Activated effector memory CD4-positive, alpha-beta T cell treated with anti-CD3 and anti-CD28 coated beads, Interleukin-2, amount 50 U/mL, for 16 hours (primary cell): ENCODE data around the gene PBX4.

Experiments used
- DNase-seq: peaks from one replicate; pipeline ENCODE4 v3.0.0-alpha.2; 2020

Gene PBX4

GRCh38 chr19:19618219-19619051 lies at the start of gene PBX4:
Gene PBX4 (minus strand): TSS chr19:19618687. CDS start chr19:19618629, 58 bp downstream.
- peak; percentile 100 for DNase-seq

GRCh38 chr19:19665420-19665948 lies 47.0 kb upstream of the PBX4 start:
- DNase-seq, result peak; percentile 56

- peak; percentile 98 for DNase-seq
Measured at GRCh38 chr19:19663256-19664120, 45.0 kb upstream of the PBX4 start, which contains the start of gene ATP13A1. Gene ATP13A1 (minus strand): TSS chr19:19663676. CDS start chr19:19663666, 10 bp downstream.

GRCh38 chr19:19662871-19663255 lies 44.4 kb upstream of the PBX4 start:
- no peak for DNase-seq

- DNase-seq, result no peak
Measured at GRCh38 chr19:19662344-19662743, 43.9 kb upstream of the PBX4 start.

- peak; percentile 80 for DNase-seq
Measured at GRCh38 chr19:19661675-19662251, 43.3 kb upstream of the PBX4 start.

- DNase-seq, result no peak
Measured at GRCh38 chr19:19661141-19661674, 42.7 kb upstream of the PBX4 start.

- no peak for DNase-seq
Measured at GRCh38 chr19:19659646-19660245, 41.3 kb upstream of the PBX4 start.

- no peak for DNase-seq
Measured at GRCh38 chr19:19657397-19657783, 38.9 kb upstream of the PBX4 start.

GRCh38 chr19:19656451-19657396 lies 38.2 kb upstream of the PBX4 start:
- no peak for DNase-seq

GRCh38 chr19:19655641-19656343 lies 37.3 kb upstream of the PBX4 start:
- no peak for DNase-seq

GRCh38 chr19:19655051-19655594 lies 36.6 kb upstream of the PBX4 start:
- no peak for DNase-seq

- no peak for DNase-seq
Measured at GRCh38 chr19:19654441-19654840, 36.0 kb upstream of the PBX4 start.

GRCh38 chr19:19653597-19654147 lies 35.2 kb upstream of the PBX4 start:
- no peak for DNase-seq

GRCh38 chr19:19652482-19653295 lies 34.2 kb upstream of the PBX4 start:
- DNase-seq, result no peak

- DNase-seq, result no peak
Measured at GRCh38 chr19:19651076-19651475, 32.6 kb upstream of the PBX4 start.

GRCh38 chr19:19650331-19650730 lies 31.8 kb upstream of the PBX4 start:
- DNase-seq, result no peak

GRCh38 chr19:19649580-19649995 lies 31.1 kb upstream of the PBX4 start:
- DNase-seq, result no peak

- DNase-seq, result no peak
Measured at GRCh38 chr19:19649155-19649554, 30.7 kb upstream of the PBX4 start.
